Smooth muscle cell (in vitro differentiated cells): ENCODE results near the gene SFRP4. TPM values are rescaled to one million over a fixed set of nuclear protein-coding genes. Genes with fewer than 3 reads are reported as not detected.

Experiments used
- DNase-seq: peaks from one replicate; lab custom pipeline; 2025; ENCODE audit not compliant: unreplicated experiment; lab: John Stamatoyannopoulos, UW
- H2AFZ ChIP-seq: fragments of 200-600 bp; sonication (generic); 2 replicates; pipeline ENCODE4 v1.6.0; 2016; ENCODE audit warnings: antibody characterized with exemption, low read depth, mild to moderate bottlenecking
- H3F3A ChIP-seq: fragments of 200-600 bp; sonication (generic); 2 replicates; pipeline ENCODE4 v1.6.0; 2017; ENCODE audit warnings: antibody characterized with exemption, low read depth
- H3K27ac ChIP-seq: fragments of 200-600 bp; sonication (generic); 2 replicates; pipeline ENCODE4 v1.5.1; 2016; ENCODE audit warnings: low read depth, mild to moderate bottlenecking
- H3K27me3 ChIP-seq: fragments of 200-600 bp; sonication (generic); 2 replicates; pipeline ENCODE4 v1.6.1; 2016; ENCODE audit warnings: low read depth, mild to moderate bottlenecking
- H3K36me3 ChIP-seq: fragments of 200-600 bp; sonication (generic); 2 replicates; pipeline ENCODE4 v1.5.1; 2016; ENCODE audit warnings: low read depth
- H3K4me1 ChIP-seq: fragments of 200-600 bp; sonication (generic); 2 replicates; pipeline ENCODE4 v1.5.1; 2016; ENCODE audit warnings: low read depth
- H3K4me2 ChIP-seq: fragments of 200-600 bp; sonication (generic); 2 replicates; pipeline ENCODE4 v1.6.0; 2016; ENCODE audit warnings: mild to moderate bottlenecking
- H3K4me3 ChIP-seq: fragments of 200-600 bp; sonication (generic); 2 replicates; pipeline ENCODE4 v1.5.1; 2016; ENCODE audit warnings: mild to moderate bottlenecking
- H3K79me2 ChIP-seq: fragments of 200-600 bp; sonication (generic); 2 replicates; pipeline ENCODE4 v1.6.0; 2016; ENCODE audit warnings: low read depth, mild to moderate bottlenecking
- H3K9ac ChIP-seq: fragments of 200-600 bp; sonication (generic); 2 replicates; pipeline ENCODE4 v1.6.0; 2016; ENCODE audit warnings: low read depth
- H3K9me3 ChIP-seq: fragments of 200-600 bp; sonication (generic); replicated peaks from 2 replicates; pipeline ENCODE4 v1.5.1; 2016; ENCODE audit warnings: low read depth
- H4K20me1 ChIP-seq: fragments of 200-600 bp; sonication (generic); 2 replicates; pipeline ENCODE4 v1.6.0; 2016; ENCODE audit warnings: low read depth
- CTCF ChIP-seq: fragments of 200-600 bp; sonication (generic); IDR thresholded peaks from 2 replicates; pipeline ENCODE4 v1.5.1; 2017; ENCODE audit warnings: borderline replicate concordance, mild to moderate bottlenecking, antibody characterized with exemption; ENCODE audit not compliant: insufficient read depth, poor library complexity, severe bottlenecking
- WGBS: methylation state at CpG from one replicate; pipeline ENCODE4 v1.1.7; 2016; ENCODE audit warnings: low lambda C conversion rate; 5-methylcytosine and 5-hydroxymethylcytosine counted together
- polyA plus RNA-seq: library from polyadenylated mRNA; unstranded; fragments of >200 nt; fragmentation: Nextera tagmentation; extraction: Ambion mirVana; gene quantifications from 2 replicates; pipeline ENCODE4 v1.2.1, GENCODE V29; 2016
- total RNA-seq: library from RNA; depleted of rRNA; stranded (reverse); fragments of >200 nt; gene quantifications from 2 replicates; pipeline ENCODE4 v1.2.3, GENCODE V29; 2014

The SFRP4 gene
- total and polyA plus RNA-seq, 2 experiments from 2014 or later: not detected

GRCh38 chr7:37933018-37933566, 16.5 kb upstream of the SFRP4 start:
- no peaks in the 10 kb centered on the region for H3K79me2 ChIP-seq
- TF ChIP-seq CTCF: no peak

GRCh38 chr7:37932543-37932942, 15.9 kb upstream of the SFRP4 start:
- no peak for TF ChIP-seq CTCF
- H3K4me1 ChIP-seq: no peaks in the 10 kb centered on the region
- H3K9me3 ChIP-seq: peaks cover 16% of the 10 kb centered on the region
- H2AFZ ChIP-seq: no peak overlapping the region
- no peaks in the 10 kb centered on the region for H3F3A ChIP-seq
- no peaks in the 10 kb centered on the region for H4K20me1 ChIP-seq
- H3K27me3 ChIP-seq: no peaks in the 10 kb centered on the region
- DNase-seq: no peak
- no peaks in the 10 kb centered on the region for H3K36me3 ChIP-seq
- no peak overlapping the region for H3K27ac ChIP-seq
- no peak overlapping the region for H3K9ac ChIP-seq
- H3K4me2 ChIP-seq: no peak overlapping the region
- H3K4me3 ChIP-seq: no peak overlapping the region
- 93% methylated on average over 2 of the region's 2 CpGs for WGBS
- no peaks in the 10 kb centered on the region for H3K79me2 ChIP-seq

More at GRCh38 chr7:37933018-37933566, 16.5 kb upstream of the SFRP4 start:
- H3K4me1 ChIP-seq: no peaks in the 10 kb centered on the region
- 87% methylated on average over 9 of the region's 9 CpGs for WGBS
- H3K9me3 ChIP-seq: peaks cover 16% of the 10 kb centered on the region
- H3K4me2 ChIP-seq: no peak overlapping the region
- H2AFZ ChIP-seq: no peak overlapping the region
- H3K27ac ChIP-seq: no peak overlapping the region
- no peak overlapping the region for H3K9ac ChIP-seq
- H3F3A ChIP-seq: no peaks in the 10 kb centered on the region
- DNase-seq: no peak
- H3K36me3 ChIP-seq: no peaks in the 10 kb centered on the region
- no peaks in the 10 kb centered on the region for H3K27me3 ChIP-seq
- no peak overlapping the region for H3K4me3 ChIP-seq
- no peaks in the 10 kb centered on the region for H4K20me1 ChIP-seq

GRCh38 chr7:37930226-37930948, 13.8 kb upstream of the SFRP4 start:
- Histone ChIP-seq H3K9me3 (peaks cover 9% of the 10 kb centered on the region), H3K27ac (no peak overlapping the region), H3K9ac (no peak overlapping the region), H4K20me1 (no peaks in the 10 kb centered on the region), H3K79me2 (no peaks in the 10 kb centered on the region), H3K4me3 (no peak overlapping the region), H3K4me1 (no peaks in the 10 kb centered on the region), H3F3A (no peaks in the 10 kb centered on the region), H2AFZ (no peak overlapping the region), H3K36me3 (no peaks in the 10 kb centered on the region), H3K27me3 (no peaks in the 10 kb centered on the region), H3K4me2 (no peak overlapping the region)
- DNase-seq: no peak
- TF ChIP-seq CTCF: no peak
- WGBS: 88% methylated on average over 5 of the region's 5 CpGs
